GM23338 (cell line): Measurements from ENCODE around the gene AFF3. TPM values are rescaled to one million over a fixed set of nuclear protein-coding genes. Genes with fewer than 3 reads are reported as not detected.

Experiments used
- ATAC-seq: fragments of 200-7000 bp; cut with Tn5 transposase; 3 replicates; pipeline ENCODE4 v1.9.1; 2020
- DNase-seq: peaks from one replicate; pipeline ENCODE4 v3.0.0-alpha.2; 2015; ENCODE audit warnings: low spot score
- H2AFZ ChIP-seq: fragments of 200-600 bp; sonication (generic); 2 replicates; pipeline ENCODE4 v1.8.0; 2016; ENCODE audit warnings: antibody characterized with exemption, mild to moderate bottlenecking, moderate library complexity
- H3F3A ChIP-seq: fragments of 200-600 bp; sonication (generic); replicated peaks from 2 replicates; pipeline ENCODE4 v1.8.0; 2017; ENCODE audit warnings: antibody characterized with exemption, mixed run types, low read depth
- H3K27ac ChIP-seq: fragments of 200-600 bp; sonication (generic); 2 replicates; pipeline ENCODE4 v1.6.1; 2016; ENCODE audit warnings: low read depth
- H3K27me3 ChIP-seq: fragments of 200-600 bp; sonication (generic); 2 replicates; pipeline ENCODE4 v1.8.0; 2016; ENCODE audit warnings: mild to moderate bottlenecking, mixed run types, moderate library complexity; ENCODE audit not compliant: insufficient read depth
- H3K36me3 ChIP-seq: fragments of 200-600 bp; sonication (generic); 2 replicates; pipeline ENCODE4 v1.8.0; 2016; ENCODE audit warnings: mild to moderate bottlenecking; ENCODE audit not compliant: insufficient read depth
- H3K4me1 ChIP-seq: fragments of 200-600 bp; sonication (generic); 2 replicates; pipeline ENCODE4 v1.8.0; 2016; ENCODE audit warnings: mild to moderate bottlenecking, moderate library complexity; ENCODE audit not compliant: insufficient read depth
- H3K4me2 ChIP-seq: fragments of 200-600 bp; sonication (generic); 2 replicates; pipeline ENCODE4 v1.7.1; 2017; ENCODE audit warnings: mixed run types
- H3K4me3 ChIP-seq: fragments of 200-600 bp; sonication (generic); 2 replicates; pipeline ENCODE4 v1.6.1; 2016; ENCODE audit warnings: mixed run types
- H3K79me2 ChIP-seq: fragments of 200-600 bp; sonication (generic); replicated peaks from 2 replicates; pipeline ENCODE4 v1.8.0; 2017; ENCODE audit warnings: mild to moderate bottlenecking; ENCODE audit not compliant: insufficient read depth
- H3K9me2 ChIP-seq: fragments of 200-600 bp; sonication (generic); 2 replicates; pipeline ENCODE4 v1.8.0; 2017; ENCODE audit not compliant: insufficient read depth
- H4K20me1 ChIP-seq: fragments of 200-600 bp; sonication (generic); replicated peaks from 2 replicates; pipeline ENCODE4 v1.8.0; 2017; ENCODE audit warnings: mild to moderate bottlenecking; ENCODE audit not compliant: insufficient read depth
- H3K27ac Mint-ChIP-seq: 2 replicates; pipeline ENCODE4 v1.8.0; 2020; ENCODE audit warnings: inconsistent platforms, mild to moderate bottlenecking, moderate library complexity, mixed read lengths
- H3K27me3 Mint-ChIP-seq: 3 replicates; pipeline ENCODE4 v1.8.0; 2022; ENCODE audit warnings: low read depth, mild to moderate bottlenecking, moderate library complexity, mixed read lengths, inconsistent platforms; ENCODE audit not compliant: insufficient read depth, poor library complexity
- H3K36me3 Mint-ChIP-seq: 3 replicates; pipeline ENCODE4 v1.8.0; 2021; ENCODE audit warnings: low read depth, mild to moderate bottlenecking, inconsistent platforms, moderate library complexity, mixed read lengths
- H3K4me1 Mint-ChIP-seq: 3 replicates; pipeline ENCODE4 v1.8.0; 2020; ENCODE audit warnings: mild to moderate bottlenecking, inconsistent platforms, mixed read lengths
- H3K4me3 Mint-ChIP-seq: 3 replicates; pipeline ENCODE4 v1.8.0; 2021; ENCODE audit warnings: moderate library complexity, mild to moderate bottlenecking, inconsistent platforms, mixed read lengths
- H3K9me3 Mint-ChIP-seq: 3 replicates; pipeline ENCODE4 v1.8.0; 2020; ENCODE audit warnings: moderate library complexity, mild to moderate bottlenecking, inconsistent platforms, mixed read lengths
- CREB1 ChIP-seq: fragments of 250-450 bp; sonication (Bioruptor Pico); IDR thresholded peaks from 2 replicates; pipeline ENCODE4 v1.5.0; 2020; ENCODE audit warnings: low read depth, mild to moderate bottlenecking, moderate library complexity
- CTCF ChIP-seq, 2 experiments: fragments of 200-600 bp in 1 of 2; sonication (generic) in 1 of 2; conservative IDR thresholded peaks; 2 replicates each; pipeline versions ENCODE4 v1.5.1 to v1.6.1; 2016 to 2017; ENCODE audit warnings: antibody characterized with exemption in 2 of 2, low read depth in 2 of 2, mild to moderate bottlenecking in 2 of 2, moderate library complexity in 1 of 2
- ETS1 ChIP-seq: IDR thresholded peaks from 2 replicates; pipeline ENCODE4 v1.6.1; 2016; ENCODE audit warnings: antibody characterized with exemption
- EZH2 ChIP-seq: fragments of 200-600 bp; sonication (generic); IDR thresholded peaks from one replicate; pipeline ENCODE4 v1.8.0; 2017; ENCODE audit warnings: antibody characterized with exemption, mild to moderate bottlenecking, low read depth; ENCODE audit not compliant: unreplicated experiment
- EZH2phosphoT487 ChIP-seq: fragments of 200-600 bp; sonication (generic); IDR thresholded peaks from one replicate; pipeline ENCODE4 v1.8.1; 2018; ENCODE audit warnings: antibody characterized with exemption; ENCODE audit not compliant: unreplicated experiment
- JUNB ChIP-seq: IDR thresholded peaks from one replicate; pipeline ENCODE4 v1.6.1; 2016; ENCODE audit warnings: antibody characterized with exemption; ENCODE audit not compliant: unreplicated experiment
- NANOG ChIP-seq: IDR thresholded peaks from 2 replicates; pipeline ENCODE4 v1.6.1; 2016; ENCODE audit warnings: antibody characterized with exemption, borderline replicate concordance
- POLR2AphosphoS5 ChIP-seq: IDR thresholded peaks from 2 replicates; pipeline ENCODE4 v1.6.1; 2016; ENCODE audit warnings: antibody characterized with exemption, low read depth
- STAT1 ChIP-seq: IDR thresholded peaks from one replicate; pipeline ENCODE4 v1.6.1; 2016; ENCODE audit warnings: antibody characterized with exemption; ENCODE audit not compliant: unreplicated experiment
- ZNF114 ChIP-seq: fragments of 250-450 bp; sonication (Bioruptor Pico); IDR thresholded peaks from 2 replicates; pipeline ENCODE4 v1.5.0; 2020; ENCODE audit warnings: mild to moderate bottlenecking, moderate library complexity
- ZNF331 ChIP-seq: fragments of 250-450 bp; sonication (Bioruptor Pico); IDR thresholded peaks from 2 replicates; pipeline ENCODE4 v1.5.0; 2020; ENCODE audit warnings: low read depth, mild to moderate bottlenecking, moderate library complexity
- polyA plus RNA-seq: library from polyadenylated mRNA; unstranded; fragments of >200 nt; fragmentation: Nextera tagmentation; extraction: Ambion mirVana; gene quantifications from 2 replicates; pipeline ENCODE4 v1.2.1, GENCODE V29; 2016
- total RNA-seq: library from RNA; depleted of rRNA; stranded (reverse); fragments of >200 nt; shearing (Covaris generic); gene quantifications from 2 replicates; pipeline ENCODE4 v1.2.3, GENCODE V29; 2014
- TF ChIP-seq, protein P1 (sequence below): IDR thresholded peaks from one replicate; pipeline ENCODE4 v1.6.1; 2018; ENCODE audit warnings: antibody characterized with exemption; ENCODE audit not compliant: unreplicated experiment

Gene AFF3
- total and polyA plus RNA-seq, 2 experiments from 2014 or later: 0.73 to 1.4 TPM

DNA sequence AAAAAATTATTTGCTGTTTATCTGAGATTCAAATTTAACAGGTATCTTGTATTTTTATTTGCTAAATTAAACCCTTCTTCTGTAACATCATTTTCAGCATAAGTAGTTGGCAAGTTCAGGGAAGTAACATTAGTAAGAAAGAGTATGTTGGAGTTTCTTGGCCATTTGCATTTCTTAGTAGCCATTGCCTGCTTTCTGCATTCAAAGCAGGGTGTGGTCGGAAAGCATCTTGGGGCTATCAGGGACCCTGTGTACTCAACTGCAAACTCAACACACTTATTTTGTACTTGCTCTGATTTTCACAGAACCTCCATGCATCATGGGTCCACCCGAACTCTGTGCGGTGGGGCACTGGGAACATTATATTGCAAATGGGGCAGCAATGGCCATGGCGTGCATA is 622.2 kb downstream of the AFF3 start (continued):
- TF ChIP-seq ETS1 (no peak), EZH2 (no peak), EZH2phosphoT487 (no peak), CTCF (conservative IDR thresholded peaks at IDR 0.05; ENCODE audit: low read depth in 2 of 2) (no peak), ZNF331 (CRISPR knock-in tag) (no peak), JUNB (no peak), ZNF114 (CRISPR knock-in tag) (no peak), STAT1 (no peak), CREB1 (CRISPR knock-in tag) (no peak), NANOG (no peak), POLR2AphosphoS5 (no peak)

DNA sequence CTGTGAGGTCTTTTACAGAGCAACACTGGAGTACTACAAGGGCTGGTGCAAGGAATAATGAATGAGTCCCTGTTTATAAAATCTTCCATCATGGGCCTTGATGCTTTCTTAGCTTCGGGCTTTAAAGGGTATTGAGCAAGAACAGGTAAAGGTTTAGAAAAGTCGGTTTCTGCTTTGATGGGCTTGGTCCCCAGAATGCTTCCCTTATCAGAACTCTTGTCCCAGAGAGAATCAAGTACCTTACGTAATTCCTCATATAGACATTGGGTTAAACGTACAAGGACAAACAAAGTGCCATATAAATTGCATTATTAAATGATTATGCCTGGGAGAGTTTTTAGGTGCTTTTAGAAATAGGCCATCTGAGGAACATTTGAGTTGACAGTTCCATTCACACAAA is 628.0 kb downstream of the AFF3 start:
- H3K36me3 Mint-ChIP-seq: no peaks in the 10 kb centered on the region
- H3K9me2 ChIP-seq: no peaks in the 10 kb centered on the region
- H3K79me2 ChIP-seq: no peaks in the 10 kb centered on the region
- no peaks in the 10 kb centered on the region for H3K9me3 Mint-ChIP-seq
- H3K4me1 ChIP-seq: no peaks in the 10 kb centered on the region
- ATAC-seq (no peak), DNase-seq (no peak)
- H3K36me3 ChIP-seq: no peaks in the 10 kb centered on the region
- H3K4me2 ChIP-seq: no peak overlapping the region
- no peaks in the 10 kb centered on the region for H3F3A ChIP-seq
- H3K27me3 ChIP-seq: no peaks in the 10 kb centered on the region
- H3K4me3 Mint-ChIP-seq: no peak overlapping the region
- H3K4me1 Mint-ChIP-seq: no peaks in the 10 kb centered on the region
- no peak overlapping the region for H3K27ac Mint-ChIP-seq
- no peaks in the 10 kb centered on the region for H4K20me1 ChIP-seq
- H2AFZ ChIP-seq: no peak overlapping the region
- peaks cover 1% of the 10 kb centered on the region for H3K27me3 Mint-ChIP-seq
- no peak overlapping the region for H3K27ac ChIP-seq
- no peak overlapping the region for H3K4me3 ChIP-seq
- no peak for TF ChIP-seq POLR2AphosphoS5
- TF ChIP-seq ZNF114 (CRISPR knock-in tag): no peak
- TF ChIP-seq, protein P1, sequence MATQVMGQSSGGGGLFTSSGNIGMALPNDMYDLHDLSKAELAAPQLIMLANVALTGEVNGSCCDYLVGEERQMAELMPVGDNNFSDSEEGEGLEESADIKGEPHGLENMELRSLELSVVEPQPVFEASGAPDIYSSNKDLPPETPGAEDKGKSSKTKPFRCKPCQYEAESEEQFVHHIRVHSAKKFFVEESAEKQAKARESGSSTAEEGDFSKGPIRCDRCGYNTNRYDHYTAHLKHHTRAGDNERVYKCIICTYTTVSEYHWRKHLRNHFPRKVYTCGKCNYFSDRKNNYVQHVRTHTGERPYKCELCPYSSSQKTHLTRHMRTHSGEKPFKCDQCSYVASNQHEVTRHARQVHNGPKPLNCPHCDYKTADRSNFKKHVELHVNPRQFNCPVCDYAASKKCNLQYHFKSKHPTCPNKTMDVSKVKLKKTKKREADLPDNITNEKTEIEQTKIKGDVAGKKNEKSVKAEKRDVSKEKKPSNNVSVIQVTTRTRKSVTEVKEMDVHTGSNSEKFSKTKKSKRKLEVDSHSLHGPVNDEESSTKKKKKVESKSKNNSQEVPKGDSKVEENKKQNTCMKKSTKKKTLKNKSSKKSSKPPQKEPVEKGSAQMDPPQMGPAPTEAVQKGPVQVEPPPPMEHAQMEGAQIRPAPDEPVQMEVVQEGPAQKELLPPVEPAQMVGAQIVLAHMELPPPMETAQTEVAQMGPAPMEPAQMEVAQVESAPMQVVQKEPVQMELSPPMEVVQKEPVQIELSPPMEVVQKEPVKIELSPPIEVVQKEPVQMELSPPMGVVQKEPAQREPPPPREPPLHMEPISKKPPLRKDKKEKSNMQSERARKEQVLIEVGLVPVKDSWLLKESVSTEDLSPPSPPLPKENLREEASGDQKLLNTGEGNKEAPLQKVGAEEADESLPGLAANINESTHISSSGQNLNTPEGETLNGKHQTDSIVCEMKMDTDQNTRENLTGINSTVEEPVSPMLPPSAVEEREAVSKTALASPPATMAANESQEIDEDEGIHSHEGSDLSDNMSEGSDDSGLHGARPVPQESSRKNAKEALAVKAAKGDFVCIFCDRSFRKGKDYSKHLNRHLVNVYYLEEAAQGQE: no peak
- TF ChIP-seq EZH2: no peak
- TF ChIP-seq EZH2phosphoT487: no peak
- no peak for TF ChIP-seq STAT1
- TF ChIP-seq CTCF (conservative IDR thresholded peaks at IDR 0.05; ENCODE audit: low read depth in 2 of 2): no peak
- TF ChIP-seq NANOG: no peak
- no peak for TF ChIP-seq ZNF331 (CRISPR knock-in tag)
- TF ChIP-seq JUNB: no peak
- TF ChIP-seq ETS1: no peak
